ENCODE results near the gene PPP1R1C. TPM values are rescaled to one million over a fixed set of nuclear protein-coding genes. Genes with fewer than 3 reads are reported as not detected.

PPP1R1C gene
- total RNA-seq, 1 experiment from 2014 or later = 4.0 TPM

DNA sequence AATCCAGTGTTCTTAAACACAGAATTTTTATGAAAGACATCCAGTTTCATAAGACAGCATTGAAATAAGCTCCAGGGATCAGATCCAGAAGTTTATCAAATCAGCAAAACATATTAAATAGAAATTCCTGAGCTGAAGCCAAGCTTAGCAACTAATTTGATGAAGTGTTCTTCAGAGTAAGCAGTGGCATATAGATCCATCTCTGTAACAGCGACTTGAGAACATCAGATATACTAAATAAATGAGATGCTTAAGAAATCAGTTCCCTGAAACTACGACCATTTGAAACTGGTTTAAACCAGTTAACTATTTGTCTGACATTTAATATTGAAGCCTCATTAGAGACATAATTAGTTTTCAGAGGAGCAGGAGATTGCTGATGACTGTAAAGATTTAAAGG is 34.1 kb downstream of the PPP1R1C start:
- no peak overlapping the region for H2AK5ac ChIP-seq (ENCODE audit: insufficient read length, low read length)
- H3K9me3 Mint-ChIP-seq = peaks cover 9 to 12% of the 10 kb centered on the region in 2 experiments

More for the DNA sequence above, 34.1 kb downstream of the PPP1R1C start:
- no peak overlapping the region for H2BK5ac ChIP-seq (ENCODE audit: insufficient read length, low read length)
- H3K79me1 ChIP-seq (ENCODE audit: insufficient read depth, low read depth, low read length, poor library complexity, severe bottlenecking) = no peaks in the 10 kb centered on the region
- H2AFZ ChIP-seq (ENCODE audit: low read length) = no peak overlapping the region
- no peaks in the 10 kb centered on the region for H3K9me3 ChIP-seq (ENCODE audit: control insufficient read depth, low read depth, low read length)
- TF ChIP-seq CTCF (conservative IDR thresholded peaks at IDR 0.05) = no peak
- H3K27me3 Mint-ChIP-seq (ENCODE audit: low read depth) = no peaks in the 10 kb centered on the region; the same call in 1 of the 2 replicates
- no peak overlapping the region for H2BK120ac ChIP-seq (ENCODE audit: low read depth, low read length, poor library complexity, severe bottlenecking)
- no peak overlapping the region for H3K23ac ChIP-seq (ENCODE audit: insufficient read length, low read depth, low read length)
- H4K91ac ChIP-seq (ENCODE audit: insufficient read length, low read depth, low read length) = no peak overlapping the region
- H4K8ac ChIP-seq (replicated peaks; ENCODE audit: insufficient read length, low read depth, low read length) = no peak overlapping the region
- no peak overlapping the region for H3K56ac ChIP-seq (ENCODE audit: insufficient read length, low read depth, low read length)
- H3K9ac ChIP-seq (ENCODE audit: extremely low read depth, insufficient read length, low read length) = no peak overlapping the region
- no peaks in the 10 kb centered on the region for H3K4me1 ChIP-seq (ENCODE audit: insufficient read depth, low read length)
- no peaks in the 10 kb centered on the region for H3K79me2 ChIP-seq (ENCODE audit: insufficient read depth, low read length)
- peaks cover 0 to 9% (median 2%) of the 10 kb centered on the region in 3 experiments; a peak in 2 of 7 replicates for H3K36me3 Mint-ChIP-seq (ENCODE audit: insufficient read depth in 1 of 3, low read depth in 3 of 3)
- H3K14ac ChIP-seq (ENCODE audit: insufficient read depth, low read length) = no peak overlapping the region
- no peak for DNase-seq
- no peak overlapping the region for H3K4me2 ChIP-seq (ENCODE audit: insufficient read depth, insufficient read length, low read length)
- no peak overlapping the region for H3K4ac ChIP-seq (ENCODE audit: low read depth, low read length)
- H2BK20ac ChIP-seq (ENCODE audit: low read depth, low read length, poor library complexity, severe bottlenecking) = no peak overlapping the region
- H3K4me3 Mint-ChIP-seq = no peak overlapping the region
- no peak overlapping the region for H2BK12ac ChIP-seq (ENCODE audit: insufficient read length, low read depth, low read length)
- no peaks in the 10 kb centered on the region for H3K27me3 ChIP-seq (ENCODE audit: insufficient read depth, low read length)
- H3K18ac ChIP-seq (ENCODE audit: insufficient read length, low read depth, low read length) = no peak overlapping the region
- H3K27ac ChIP-seq (ENCODE audit: insufficient read length, low read depth, low read length) = no peak overlapping the region
- no peaks in the 10 kb centered on the region for H3K23me2 ChIP-seq (ENCODE audit: insufficient read length, low read depth, low read length, poor library complexity, severe bottlenecking)
- H4K5ac ChIP-seq (ENCODE audit: insufficient read length, low read depth, low read length) = no peak overlapping the region
- no peak overlapping the region for H3K27ac Mint-ChIP-seq
- peaks cover 3 to 4% of the 10 kb centered on the region in 2 experiments for H3K4me1 Mint-ChIP-seq
- no peak overlapping the region for H3T11ph ChIP-seq (ENCODE audit: low read length)
- WGBS (ENCODE audit: extremely low coverage, insufficient read length, low lambda C conversion rate) = no CpG with 5 or more reads among the region's 2 CpGs
- H2BK15ac ChIP-seq (ENCODE audit: low read depth, low read length) = no peak overlapping the region
- no peaks in the 10 kb centered on the region for H4K20me1 ChIP-seq (ENCODE audit: control insufficient read depth, insufficient read depth, insufficient read length)
